Endothelial cell of hepatic sinusoid (primary cell): ENCODE data around the gene ASCL1.

Experiments used
- in situ Hi-C: cut with HindIII; loops from 2 replicates; pipeline ENCODE4 v1.10.0; 2017; ENCODE audit warnings: low sequenced_read_pairs

The ASCL1 gene

DNA sequence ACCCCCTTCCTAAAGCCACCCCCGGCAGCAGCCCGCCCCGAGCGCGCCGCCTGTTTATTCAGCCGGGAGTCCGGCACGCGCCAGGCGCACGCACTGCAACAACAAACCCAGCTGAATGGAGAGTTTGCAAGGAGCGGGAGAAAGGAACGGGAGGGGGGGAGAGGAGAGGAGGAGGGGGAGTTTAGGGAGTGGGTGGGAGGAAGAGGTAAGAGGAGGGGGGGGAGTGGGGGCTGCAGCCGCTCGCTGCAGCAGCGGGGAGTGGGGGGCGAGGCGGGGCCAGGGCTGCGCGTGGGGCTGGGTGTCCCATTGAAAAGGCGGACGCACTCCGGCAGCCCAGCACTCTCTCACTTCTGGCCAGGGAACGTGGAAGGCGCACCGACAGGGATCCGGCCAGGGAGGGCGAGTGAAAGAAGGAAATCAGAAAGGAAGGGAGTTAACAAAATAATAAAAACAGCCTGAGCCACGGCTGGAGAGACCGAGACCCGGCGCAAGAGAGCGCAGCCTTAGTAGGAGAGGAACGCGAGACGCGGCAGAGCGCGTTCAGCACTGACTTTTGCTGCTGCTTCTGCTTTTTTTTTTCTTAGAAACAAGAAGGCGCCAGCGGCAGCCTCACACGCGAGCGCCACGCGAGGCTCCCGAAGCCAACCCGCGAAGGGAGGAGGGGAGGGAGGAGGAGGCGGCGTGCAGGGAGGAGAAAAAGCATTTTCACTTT is at the start of gene ASCL1:
ASCL1 (plus strand) TSS at position 336 of the 712 bp plus-strand sequence. CDS start 571 bp downstream, outside the sequence.
- in situ Hi-C loops = no loop called here

DNA sequence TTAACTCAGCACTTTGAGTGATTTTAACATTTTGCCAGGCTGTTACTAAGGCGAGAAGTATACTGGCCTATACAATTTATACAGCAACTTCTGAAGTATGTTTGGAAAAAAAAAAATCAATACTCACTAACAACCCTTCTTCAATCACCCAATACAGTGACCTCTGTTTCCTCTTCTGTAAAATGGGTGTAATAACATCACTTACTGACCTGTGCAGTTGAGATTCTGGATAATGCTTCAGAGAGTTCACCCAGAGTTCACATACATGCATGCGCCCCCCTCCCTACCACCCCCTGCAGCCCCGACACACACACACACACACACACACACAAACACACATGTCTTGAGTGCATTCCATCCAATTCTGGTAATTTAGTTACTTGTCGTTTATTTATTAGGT is 49.6 kb upstream of the ASCL1 start:
- in situ Hi-C loops = no loop called here

DNA sequence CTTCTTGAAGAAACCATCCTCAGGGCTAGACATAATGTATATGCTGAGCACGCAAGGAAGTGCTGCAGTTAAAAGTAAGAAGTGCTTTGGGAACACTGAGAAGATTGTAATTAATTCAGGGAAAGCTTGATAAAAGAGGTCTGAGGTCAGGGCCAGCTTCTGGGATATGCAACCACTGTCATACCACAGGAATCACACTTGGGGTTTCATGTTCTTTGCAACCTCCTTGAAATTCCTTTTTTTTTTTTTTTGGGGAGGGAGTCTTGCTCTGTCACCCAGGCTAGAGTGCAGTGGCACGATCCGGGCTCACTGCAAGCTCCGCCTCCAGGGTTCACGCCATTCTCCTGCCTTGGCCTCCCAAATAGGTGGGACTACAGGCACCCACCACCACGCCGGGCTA is 47.3 kb upstream of the ASCL1 start:
- in situ Hi-C loops = no loop called here

DNA sequence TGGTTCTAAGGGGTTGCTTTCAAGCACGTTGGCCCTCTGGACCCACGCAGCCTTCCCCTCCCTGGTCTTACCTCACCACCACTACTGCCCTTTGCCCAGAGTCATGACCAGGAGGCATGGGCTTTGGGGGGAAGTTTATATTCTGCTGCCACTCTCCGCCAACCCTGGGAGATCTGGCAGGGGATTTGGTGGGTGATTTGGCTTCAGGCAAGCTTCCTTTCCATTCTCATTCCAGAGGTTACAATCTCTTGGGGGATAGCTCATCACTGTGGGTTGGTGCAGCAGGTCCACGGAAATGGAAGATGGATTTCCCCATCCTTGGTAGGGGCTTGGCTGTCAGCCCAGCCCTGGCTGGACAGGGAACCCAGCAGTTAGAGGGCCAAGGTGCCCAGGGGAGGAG is 46.7 kb upstream of the ASCL1 start:
- in situ Hi-C loops = no loop called here

DNA sequence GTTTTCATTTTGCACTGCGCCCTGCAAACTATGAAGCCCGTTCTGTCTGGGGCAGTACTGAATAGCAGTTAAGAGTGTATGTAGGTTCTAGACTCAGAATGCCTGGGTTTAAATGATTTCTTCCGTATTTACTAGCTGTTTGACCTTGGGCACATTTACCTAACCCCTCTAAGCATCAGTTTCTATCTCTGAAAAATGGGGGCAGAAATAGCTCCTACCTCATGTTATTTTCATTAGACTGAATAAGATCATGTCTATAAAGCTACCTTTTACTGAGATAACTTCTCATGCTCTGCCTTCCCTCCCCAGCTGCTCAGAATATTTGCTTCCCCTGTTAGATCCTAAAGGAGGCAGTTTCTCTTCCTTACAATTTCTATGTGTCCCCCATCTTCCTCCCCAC is 46.2 kb upstream of the ASCL1 start:
- in situ Hi-C loops = no loop called here

DNA sequence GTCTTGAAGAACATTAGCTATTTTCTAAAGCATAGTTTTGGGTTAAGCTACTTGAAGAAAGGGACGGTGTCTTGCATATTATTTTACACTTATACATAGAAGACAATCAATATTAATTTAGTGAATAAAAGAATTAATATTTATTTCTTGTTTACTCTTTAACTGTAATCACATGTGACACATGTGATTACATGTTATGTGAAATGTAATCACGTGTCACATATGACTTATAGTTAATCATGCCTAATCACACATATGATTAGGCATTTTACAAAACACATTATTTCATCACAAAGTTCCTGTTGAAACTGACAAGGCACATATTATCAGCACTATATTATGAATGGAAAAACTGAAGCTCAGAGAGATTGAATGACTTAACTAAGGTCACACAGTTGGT is 45.2 kb upstream of the ASCL1 start:
- in situ Hi-C loops = no loop called here

DNA sequence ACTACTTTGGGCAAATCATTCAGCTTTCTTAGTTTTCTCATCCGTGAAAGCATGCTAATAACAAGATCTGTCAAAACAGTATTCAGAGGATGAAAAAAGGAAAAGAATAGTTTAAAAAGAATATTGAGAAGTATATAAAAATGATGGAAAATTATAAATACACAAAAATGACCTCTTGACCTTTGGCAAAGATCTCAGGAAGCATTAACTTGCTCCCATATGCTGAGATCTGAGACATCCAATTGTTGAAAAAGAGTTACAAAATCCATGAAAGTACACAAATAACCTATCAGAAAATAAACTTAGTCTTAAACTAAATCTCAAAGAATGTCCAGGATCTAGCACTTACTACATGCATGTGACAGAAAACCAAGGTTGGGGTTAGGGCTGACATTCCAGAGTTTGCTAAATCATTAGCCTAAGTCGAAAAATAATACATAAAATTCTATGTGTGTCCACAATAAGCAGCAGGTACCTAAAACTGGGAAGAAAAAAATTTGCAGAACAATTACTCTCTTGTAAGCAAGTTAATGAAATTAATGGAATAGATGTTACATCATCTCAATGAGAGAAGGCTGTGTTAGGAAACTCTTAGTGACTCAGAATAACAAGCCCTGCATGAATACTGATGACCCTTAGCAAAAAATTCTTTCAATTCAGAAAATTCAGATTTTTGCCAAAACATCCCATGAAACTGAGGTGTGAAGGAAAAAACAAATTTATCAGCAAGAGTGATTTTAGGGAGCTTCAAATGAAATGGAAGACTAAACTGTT is 43.8 kb upstream of the ASCL1 start:
- in situ Hi-C loops = no loop called here

DNA sequence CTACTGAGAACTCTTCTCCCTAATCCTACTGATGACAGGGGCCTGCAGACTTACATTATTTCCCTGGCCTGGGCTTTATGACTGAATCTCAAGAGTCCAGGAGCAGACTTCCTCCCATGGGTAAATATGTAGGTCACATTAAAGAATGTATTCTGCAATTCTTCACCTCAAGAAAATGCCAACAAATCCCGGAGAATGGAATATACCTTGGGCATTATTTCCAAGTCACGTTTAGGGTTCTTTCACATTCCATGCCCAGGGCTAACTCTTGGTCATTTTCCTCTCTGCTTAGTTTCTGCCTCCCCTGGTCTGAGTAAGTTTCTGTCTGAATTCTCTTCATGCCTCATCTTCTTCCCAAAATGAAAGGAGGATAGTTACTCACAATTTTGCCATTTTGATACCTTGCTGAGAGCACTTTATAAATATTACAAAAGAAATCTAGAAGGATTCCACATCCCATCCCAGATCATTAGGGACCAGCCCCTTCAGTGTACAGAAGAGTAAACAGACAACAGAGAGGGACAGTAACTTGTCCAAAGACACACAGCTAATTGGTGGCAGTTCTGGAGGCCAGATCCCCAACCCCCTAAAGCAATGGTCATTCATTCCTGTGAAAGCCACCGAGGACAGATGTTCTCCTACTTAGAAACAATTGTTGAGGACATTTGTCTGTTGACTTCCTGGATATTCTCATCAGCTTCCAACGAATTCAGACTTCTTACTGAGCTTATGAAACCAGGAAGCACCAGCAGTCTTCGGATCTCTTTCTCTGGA is 41.0 kb upstream of the ASCL1 start:
- in situ Hi-C loops = no loop called here

DNA sequence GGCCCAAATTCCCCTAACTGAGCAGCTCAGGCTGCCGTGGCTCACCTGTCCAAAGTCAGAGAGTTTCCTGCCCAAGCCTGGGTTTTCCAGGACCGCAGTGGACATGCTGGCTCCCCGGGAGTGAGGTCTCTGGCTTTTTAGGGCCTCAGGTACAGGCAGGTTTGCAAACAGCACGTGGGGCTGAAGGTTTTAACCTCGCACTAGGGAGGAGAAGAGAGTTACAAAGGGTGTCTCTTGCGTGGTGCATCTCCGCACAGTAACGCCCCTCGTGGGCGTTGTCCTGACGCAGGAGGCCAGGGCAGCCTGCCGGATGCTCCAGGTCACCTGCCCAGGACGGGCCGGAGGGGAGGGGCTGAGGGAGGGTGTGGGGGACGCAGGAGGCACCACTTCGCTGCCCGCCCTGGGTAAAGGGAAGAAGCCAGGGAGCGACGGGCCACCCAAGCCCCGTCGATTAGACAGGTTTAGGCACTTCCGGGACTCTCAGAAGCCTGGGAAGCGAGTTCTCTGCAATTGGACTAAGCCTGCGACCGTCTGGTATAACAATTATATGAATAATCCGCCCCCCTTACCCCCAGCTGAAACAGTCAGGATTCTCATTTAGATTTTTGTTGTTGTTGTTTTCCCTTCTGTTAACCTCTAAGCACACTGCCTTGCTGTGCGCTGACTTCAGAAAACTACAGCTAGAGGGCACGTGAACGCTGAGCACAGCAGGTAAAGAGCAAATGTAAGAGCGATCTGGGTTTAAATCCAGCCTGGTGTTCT is 40.3 kb upstream of the ASCL1 start, which contains the start of gene PAH:
PAH (minus strand) TSS at position 219 of the 762 bp plus-strand sequence; CDS start at position 105, 114 bp downstream.
- in situ Hi-C loops = no loop called here

DNA sequence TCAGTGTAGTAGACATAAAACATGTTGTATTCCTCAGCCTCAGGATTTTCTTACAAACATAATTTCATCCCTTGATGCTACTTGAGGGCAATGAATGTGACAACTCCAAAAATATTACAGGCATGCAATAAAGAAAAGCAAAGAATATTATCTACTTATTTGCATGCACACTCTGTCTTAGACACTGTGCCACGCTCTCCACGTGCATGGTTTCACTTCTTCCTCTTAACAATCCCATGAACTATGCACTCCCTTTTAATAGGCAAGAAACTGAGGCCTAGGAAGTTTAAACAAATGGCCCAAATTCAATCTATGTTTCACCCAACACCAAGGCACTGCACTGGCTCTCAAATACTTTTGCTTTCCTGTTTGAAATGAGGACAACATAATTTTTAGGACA is 38.6 kb upstream of the ASCL1 start:
- in situ Hi-C loops = no loop called here

DNA sequence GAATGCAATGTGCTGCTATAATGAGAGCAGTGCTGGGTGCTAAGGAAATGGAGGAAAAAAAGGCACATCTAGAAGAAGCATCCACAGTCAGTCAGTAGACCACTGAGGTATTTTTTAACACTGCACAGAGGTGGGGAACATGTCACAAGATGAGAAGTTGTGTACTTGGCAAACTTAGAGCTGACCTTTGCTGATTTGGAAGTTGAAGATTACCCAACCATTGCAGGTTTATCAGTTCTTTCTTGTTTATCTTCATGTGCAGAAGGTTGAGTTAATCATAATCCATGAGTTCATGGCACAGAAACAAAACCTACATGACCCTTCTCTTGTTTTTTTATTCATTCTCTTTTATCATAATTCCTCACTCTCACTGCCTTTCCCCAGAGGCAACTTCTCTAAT is 37.2 kb upstream of the ASCL1 start:
- in situ Hi-C loops = no loop called here

DNA sequence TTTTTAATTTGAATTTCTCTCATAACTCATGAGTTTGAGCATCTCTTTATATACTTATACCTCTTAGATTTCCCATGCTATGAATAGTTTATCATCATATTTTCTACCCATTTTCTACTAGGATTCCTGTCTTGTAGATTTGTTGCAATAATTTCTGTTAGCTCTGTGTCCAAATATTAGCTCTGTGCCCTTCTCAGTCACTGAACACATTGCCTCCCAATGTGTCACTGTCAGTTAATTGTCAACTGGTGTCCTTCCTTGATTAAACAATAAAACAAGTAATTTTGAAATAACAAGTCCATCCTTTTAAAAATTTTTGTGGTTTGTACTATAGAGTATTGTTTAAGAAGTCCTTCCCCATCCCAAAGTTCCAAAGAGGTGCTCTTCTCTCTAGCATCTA is 36.2 kb upstream of the ASCL1 start:
- in situ Hi-C loops = no loop called here

DNA sequence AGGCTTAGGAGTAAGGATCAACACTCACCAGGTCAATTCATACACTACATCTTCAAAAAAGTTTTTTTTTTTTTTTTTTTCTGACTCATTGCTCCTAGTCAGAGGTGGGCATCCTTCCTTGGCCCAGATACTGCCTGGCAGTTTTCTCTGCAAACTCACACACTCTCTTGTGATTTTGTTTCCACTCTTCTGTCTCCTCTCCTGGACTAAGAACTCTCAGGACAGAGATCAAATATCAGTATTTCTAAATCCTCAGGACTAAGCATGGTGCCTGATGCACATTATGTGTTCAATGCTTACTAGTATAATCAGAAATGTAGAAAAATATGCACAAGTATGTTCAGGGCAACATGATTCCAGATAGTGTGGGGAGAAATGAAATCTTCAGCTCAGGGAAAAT is 30.3 kb upstream of the ASCL1 start:
- in situ Hi-C loops = no loop called here

DNA sequence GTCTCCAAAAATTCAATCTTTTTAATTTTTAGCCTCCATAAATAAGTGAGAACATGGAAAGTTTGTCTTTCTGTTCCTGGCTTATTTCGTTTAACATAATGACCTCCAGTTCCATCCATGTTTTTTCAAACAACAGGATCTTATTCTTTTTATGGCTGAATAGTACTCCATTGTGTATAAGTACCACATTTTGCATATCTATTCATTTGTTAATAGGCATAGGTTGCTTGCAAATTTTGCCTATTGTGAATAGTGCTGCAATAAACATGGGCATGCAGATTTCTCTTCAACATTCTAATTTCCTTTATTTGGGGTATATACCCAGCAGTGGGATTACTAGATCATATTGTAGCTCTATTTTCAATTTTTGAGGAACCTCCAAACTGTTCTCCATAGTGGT is 24.3 kb upstream of the ASCL1 start:
- in situ Hi-C loops = no loop called here

DNA sequence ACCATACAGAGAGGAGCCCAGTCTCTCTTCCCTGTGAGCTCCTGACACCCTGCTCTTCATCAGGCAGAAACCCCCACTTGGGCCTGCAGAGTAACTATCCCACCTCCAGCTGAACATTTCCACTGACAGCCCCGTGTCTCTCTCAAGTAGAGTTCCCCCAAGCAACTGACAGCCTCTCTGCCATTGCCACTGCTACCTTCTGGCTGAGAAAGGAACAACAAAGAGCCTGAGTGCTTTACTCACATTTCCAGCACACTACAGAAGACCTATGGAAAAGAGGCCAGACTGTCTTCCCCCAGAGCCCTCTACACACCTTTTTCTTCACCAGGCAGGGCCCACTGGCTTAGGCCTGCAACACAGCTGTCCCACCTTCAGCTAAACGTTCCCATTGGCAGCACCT is 18.4 kb upstream of the ASCL1 start:
- in situ Hi-C loops = no loop called here

DNA sequence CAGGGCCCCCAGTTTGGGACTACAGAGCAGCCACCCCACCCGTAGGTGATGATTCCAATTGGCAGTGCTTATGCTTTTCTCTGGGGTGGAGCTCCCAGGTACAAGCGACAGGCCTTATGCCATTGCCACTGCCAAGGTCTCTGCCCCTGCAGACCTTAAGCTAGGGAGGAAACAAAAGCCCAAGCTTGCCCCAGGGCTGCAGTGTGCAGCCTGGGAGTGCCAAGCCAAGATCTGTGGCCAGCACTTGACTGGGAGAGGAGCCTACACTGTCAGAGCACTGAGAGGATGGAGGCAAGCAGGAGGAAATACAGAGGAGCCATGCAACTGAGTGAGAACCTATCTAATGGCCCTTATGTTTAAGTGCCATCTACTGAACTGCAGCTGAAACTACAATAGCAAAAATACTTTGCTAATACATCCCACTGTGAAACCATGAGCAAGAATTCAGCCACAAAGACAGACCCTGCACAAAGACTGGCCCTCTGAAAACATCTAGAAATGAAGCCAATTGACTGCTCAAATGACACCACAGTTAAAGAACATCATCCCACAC is 17.7 kb upstream of the ASCL1 start:
- in situ Hi-C loops = no loop called here

DNA sequence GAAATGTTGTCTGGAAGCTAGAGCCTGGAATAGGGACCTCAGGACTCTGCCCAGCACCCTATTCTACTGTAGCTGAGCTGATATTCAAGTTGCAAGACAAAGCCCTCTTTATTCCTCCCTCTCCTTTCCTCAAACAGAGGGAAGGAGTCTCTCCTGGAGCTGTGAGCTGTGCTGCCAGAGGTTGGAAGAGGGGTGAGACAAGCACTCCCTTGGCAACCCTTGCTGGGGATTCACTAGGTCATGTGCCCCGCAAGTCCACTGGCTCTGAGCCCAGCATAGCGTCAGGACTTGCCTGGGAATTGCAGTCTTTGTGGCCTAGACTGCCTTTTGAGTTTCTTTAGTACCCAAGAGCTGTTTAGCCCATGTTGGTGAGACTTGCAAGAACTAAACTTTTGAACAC is 11.4 kb upstream of the ASCL1 start:
- in situ Hi-C loops = loop anchor here (5.0 kb wide), 4 partner anchors 49 to 611 kb away; no protein-coding TSS in a partner anchor

DNA sequence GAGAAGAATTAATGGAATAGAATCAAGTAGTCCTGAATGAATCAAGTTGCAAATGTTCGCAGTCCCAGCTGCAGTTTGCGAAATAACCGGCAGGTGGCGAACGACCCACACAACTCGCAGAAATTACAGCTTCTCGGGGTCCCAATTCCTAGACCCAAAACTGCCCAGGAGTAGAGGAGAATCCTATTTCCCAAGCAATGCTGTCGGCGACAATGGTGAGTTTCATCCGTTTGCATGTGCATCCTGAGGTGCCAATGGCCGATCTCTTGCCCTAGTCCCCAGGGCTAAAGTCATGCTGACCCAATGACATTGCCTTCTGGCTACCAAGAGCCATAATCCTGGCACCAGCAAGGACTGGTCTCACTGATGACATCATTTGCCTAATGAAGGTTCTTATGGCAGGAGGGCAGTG is 8.5 kb upstream of the ASCL1 start:
- in situ Hi-C loops = loop anchor here (5.0 kb wide), 4 partner anchors 52 to 608 kb away; no protein-coding TSS in a partner anchor

DNA sequence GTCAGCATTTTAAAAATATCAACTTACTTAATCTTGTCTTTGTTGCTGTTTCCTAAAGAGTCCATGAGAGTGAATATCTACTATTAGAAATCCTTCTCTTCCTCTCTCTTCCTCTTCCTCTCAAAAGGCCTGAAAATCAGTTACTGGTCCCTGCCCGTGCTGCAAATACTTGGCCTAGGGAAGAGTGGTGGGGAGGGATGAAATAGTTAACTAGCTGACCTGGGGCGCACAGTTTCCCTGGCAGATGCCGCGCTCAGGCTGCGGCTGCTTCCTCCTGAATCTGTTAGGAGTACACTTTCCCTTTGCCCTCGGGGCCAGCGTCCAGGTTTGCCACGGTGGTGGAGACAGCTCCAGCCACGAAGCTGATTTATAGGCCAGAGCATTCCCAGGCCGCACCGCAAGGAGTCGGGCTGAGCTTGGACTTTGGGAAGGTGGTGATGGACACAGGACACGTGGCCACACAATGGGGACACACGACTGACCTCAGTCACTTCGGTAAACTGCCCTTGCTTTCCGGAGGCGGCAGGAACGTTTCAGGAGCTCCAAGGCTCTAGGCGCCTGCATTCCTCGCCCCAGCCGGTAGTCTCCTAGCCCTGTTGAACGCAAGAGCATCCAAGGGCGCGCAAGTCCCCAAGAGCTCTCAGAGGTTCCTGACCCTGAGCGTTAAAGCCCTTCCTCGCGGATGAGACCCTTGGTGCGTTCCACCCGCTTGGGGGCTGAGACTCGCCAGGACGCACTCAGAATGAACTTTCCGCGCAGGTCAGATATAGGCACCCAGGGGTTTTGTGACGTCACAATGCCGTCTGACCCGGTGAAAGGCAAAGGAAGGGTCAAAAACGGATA is 7.1 kb upstream of the ASCL1 start:
- in situ Hi-C loops = no loop called here
